DMS153 treated with DMSO at 0.1 percent for 48 hours (cell line): ENCODE data around the gene TBX2.

Experiments
- DNase-seq: peaks from one replicate; lab custom pipeline; 2025; ENCODE audit not compliant: unreplicated experiment; lab: John Stamatoyannopoulos, UW

The TBX2 gene

GRCh38 chr17:61387011-61387410 is 12.6 kb upstream of the TBX2 start:
- DNase-seq, result no peak

- DNase-seq, result no peak
Observed at GRCh38 chr17:61387511-61388305, 11.9 kb upstream of the TBX2 start.

- DNase-seq, result no peak
Observed at GRCh38 chr17:61388561-61389356, 10.9 kb upstream of the TBX2 start.

- DNase-seq, result peak; percentile 10
Observed at GRCh38 chr17:61389670-61390478, 9.8 kb upstream of the TBX2 start.

- DNase-seq, result no peak
Observed at GRCh38 chr17:61390479-61390791, 9.2 kb upstream of the TBX2 start.

- no peak for DNase-seq
Observed at GRCh38 chr17:61391595-61392291, 7.9 kb upstream of the TBX2 start.

GRCh38 chr17:61392679-61393078 is 7.0 kb upstream of the TBX2 start:
- DNase-seq, result no peak

GRCh38 chr17:61393550-61393903 is 6.1 kb upstream of the TBX2 start:
- DNase-seq, result no peak

GRCh38 chr17:61393904-61394629 is 5.6 kb upstream of the TBX2 start:
- DNase-seq, result no peak

GRCh38 chr17:61394630-61395408 is 4.8 kb upstream of the TBX2 start:
- no peak for DNase-seq

- no peak for DNase-seq
Observed at GRCh38 chr17:61395409-61395982, 4.1 kb upstream of the TBX2 start.

- no peak for DNase-seq
Observed at GRCh38 chr17:61395983-61396585, 3.6 kb upstream of the TBX2 start.

GRCh38 chr17:61396586-61397085 is 3.0 kb upstream of the TBX2 start:
- DNase-seq, result no peak

GRCh38 chr17:61397086-61397842 is 2.4 kb upstream of the TBX2 start:
- DNase-seq, result no peak

- no peak for DNase-seq
Observed at GRCh38 chr17:61398721-61399130, 917 bp upstream of the TBX2 start.

- DNase-seq, result no peak
Observed at GRCh38 chr17:61400066-61400716, 548 bp downstream of the TBX2 start.

- DNase-seq, result no peak
Observed at GRCh38 chr17:61400717-61401388, 1.2 kb downstream of the TBX2 start.
